ENCODE measurements around the gene SLC2A13.

Gene SLC2A13

GRCh38 chr12:39990122-39991101 is 115.5 kb downstream of the SLC2A13 start:
- H3K36me3 ChIP-seq (ENCODE audit: insufficient read depth, low read length), result no peaks in the 10 kb centered on the region
- WGBS, result 63% methylated on average over 3 of the region's 4 CpGs
- H3K27me3 ChIP-seq (ENCODE audit: insufficient read depth, low read length), result no peaks in the 10 kb centered on the region
- no peak overlapping the region for H3K9ac ChIP-seq (ENCODE audit: low read depth, low read length)
- H3K4me1 ChIP-seq (ENCODE audit: insufficient read depth, low read length), result peaks cover 10% of the 10 kb centered on the region; the same call in 1 of the 2 replicates
- no peak overlapping the region for H3K4me3 ChIP-seq (ENCODE audit: low read length)
- H3K9me3 ChIP-seq (ENCODE audit: insufficient read depth, low read depth, low read length), result no peaks in the 10 kb centered on the region
- H3K27ac ChIP-seq (ENCODE audit: low read depth, low read length), result no peak overlapping the region

GRCh38 chr12:39989501-39989900 is 116.4 kb downstream of the SLC2A13 start:
- Histone ChIP-seq H3K27me3 (ENCODE audit: insufficient read depth, low read length) (no peaks in the 10 kb centered on the region), H3K36me3 (ENCODE audit: insufficient read depth, low read length) (no peaks in the 10 kb centered on the region), H3K4me1 (ENCODE audit: insufficient read depth, low read length) (peaks cover 10% of the 10 kb centered on the region; the same call in 1 of the 2 replicates), H3K9ac (ENCODE audit: low read depth, low read length) (no peak overlapping the region), H3K27ac (ENCODE audit: low read depth, low read length) (no peak overlapping the region), H3K9me3 (ENCODE audit: insufficient read depth, low read depth, low read length) (no peaks in the 10 kb centered on the region), H3K4me3 (ENCODE audit: low read length) (no peak overlapping the region)
- 86% methylated on average over 1 of the region's 1 CpG for WGBS

- H3K9ac ChIP-seq (ENCODE audit: low read depth, low read length), result no peak overlapping the region
- peaks cover 10% of the 10 kb centered on the region; the same call in 1 of the 2 replicates for H3K4me1 ChIP-seq (ENCODE audit: insufficient read depth, low read length)
- no peak overlapping the region for H3K27ac ChIP-seq (ENCODE audit: low read depth, low read length)
- no peaks in the 10 kb centered on the region for H3K27me3 ChIP-seq (ENCODE audit: insufficient read depth, low read length)
- 94% methylated on average over 2 of the region's 2 CpGs for WGBS
- H3K4me3 ChIP-seq (ENCODE audit: low read length), result no peak overlapping the region
- no peaks in the 10 kb centered on the region for H3K9me3 ChIP-seq (ENCODE audit: insufficient read depth, low read depth, low read length)
- no peaks in the 10 kb centered on the region for H3K36me3 ChIP-seq (ENCODE audit: insufficient read depth, low read length)
Measured at GRCh38 chr12:39988574-39988973, 117.3 kb downstream of the SLC2A13 start.

GRCh38 chr12:39986674-39987073 is 119.2 kb downstream of the SLC2A13 start:
- no peaks in the 10 kb centered on the region for H3K27me3 ChIP-seq (ENCODE audit: insufficient read depth, low read length)
- H3K4me3 ChIP-seq (ENCODE audit: low read length), result no peak overlapping the region
- no peaks in the 10 kb centered on the region for H3K36me3 ChIP-seq (ENCODE audit: insufficient read depth, low read length)
- peaks cover 10% of the 10 kb centered on the region; the same call in 1 of the 2 replicates for H3K4me1 ChIP-seq (ENCODE audit: insufficient read depth, low read length)
- WGBS, result 97% methylated on average over 2 of the region's 2 CpGs
- H3K9me3 ChIP-seq (ENCODE audit: insufficient read depth, low read depth, low read length), result no peaks in the 10 kb centered on the region
- H3K9ac ChIP-seq (ENCODE audit: low read depth, low read length), result no peak overlapping the region
- H3K27ac ChIP-seq (ENCODE audit: low read depth, low read length), result no peak overlapping the region

- no peaks in the 10 kb centered on the region for H3K9me3 ChIP-seq (ENCODE audit: insufficient read depth, low read depth, low read length)
- no peaks in the 10 kb centered on the region for H3K27me3 ChIP-seq (ENCODE audit: insufficient read depth, low read length)
- no peak overlapping the region for H3K27ac ChIP-seq (ENCODE audit: low read depth, low read length)
- H3K4me1 ChIP-seq (ENCODE audit: insufficient read depth, low read length), result peaks cover 9% of the 10 kb centered on the region; the same call in 1 of the 2 replicates
- 97% methylated on average over 4 of the region's 5 CpGs for WGBS
- H3K9ac ChIP-seq (ENCODE audit: low read depth, low read length), result no peak overlapping the region
- no peak overlapping the region for H3K4me3 ChIP-seq (ENCODE audit: low read length)
- no peaks in the 10 kb centered on the region for H3K36me3 ChIP-seq (ENCODE audit: insufficient read depth, low read length)
Measured at GRCh38 chr12:39984670-39985069, 121.2 kb downstream of the SLC2A13 start.

- Histone ChIP-seq H3K4me1 (ENCODE audit: insufficient read depth, low read length) (no peaks in the 10 kb centered on the region), H3K9ac (ENCODE audit: low read depth, low read length) (no peak overlapping the region), H3K9me3 (ENCODE audit: insufficient read depth, low read depth, low read length) (0 out of 2 replicates have a peak, but pooled peaks cover under 1% of the 10 kb centered on the region), H3K27me3 (ENCODE audit: insufficient read depth, low read length) (no peaks in the 10 kb centered on the region), H3K27ac (ENCODE audit: low read depth, low read length) (no peak overlapping the region), H3K36me3 (ENCODE audit: insufficient read depth, low read length) (no peaks in the 10 kb centered on the region), H3K4me3 (ENCODE audit: low read length) (no peak overlapping the region)
- WGBS, result 96% methylated on average over 5 of the region's 5 CpGs
Measured at GRCh38 chr12:39975374-39975918, 130.4 kb downstream of the SLC2A13 start.

GRCh38 chr12:39972119-39972518 is 133.8 kb downstream of the SLC2A13 start:
- Histone ChIP-seq H3K9ac (ENCODE audit: low read depth, low read length) (no peak overlapping the region), H3K27ac (ENCODE audit: low read depth, low read length) (no peak overlapping the region), H3K27me3 (ENCODE audit: insufficient read depth, low read length) (no peaks in the 10 kb centered on the region), H3K4me3 (ENCODE audit: low read length) (no peak overlapping the region), H3K4me1 (ENCODE audit: insufficient read depth, low read length) (no peaks in the 10 kb centered on the region), H3K9me3 (ENCODE audit: insufficient read depth, low read depth, low read length) (0 out of 2 replicates have a peak, but pooled peaks cover 3% of the 10 kb centered on the region), H3K36me3 (ENCODE audit: insufficient read depth, low read length) (no peaks in the 10 kb centered on the region)
- 89% methylated on average over 1 of the region's 1 CpG for WGBS

GRCh38 chr12:39971348-39971747 is 134.5 kb downstream of the SLC2A13 start:
- H3K9me3 ChIP-seq (ENCODE audit: insufficient read depth, low read depth, low read length), result 0 out of 2 replicates have a peak, but pooled peaks cover 3% of the 10 kb centered on the region
- no peak overlapping the region for H3K27ac ChIP-seq (ENCODE audit: low read depth, low read length)
- H3K4me1 ChIP-seq (ENCODE audit: insufficient read depth, low read length), result no peaks in the 10 kb centered on the region
- no peak overlapping the region for H3K4me3 ChIP-seq (ENCODE audit: low read length)
- WGBS, result 100% methylated on average over 1 of the region's 1 CpG
- no peak overlapping the region for H3K9ac ChIP-seq (ENCODE audit: low read depth, low read length)
- no peaks in the 10 kb centered on the region for H3K36me3 ChIP-seq (ENCODE audit: insufficient read depth, low read length)
- no peaks in the 10 kb centered on the region for H3K27me3 ChIP-seq (ENCODE audit: insufficient read depth, low read length)

- Histone ChIP-seq H3K4me3 (ENCODE audit: low read length) (no peak overlapping the region), H3K27me3 (ENCODE audit: insufficient read depth, low read length) (no peaks in the 10 kb centered on the region), H3K9me3 (ENCODE audit: insufficient read depth, low read depth, low read length) (0 out of 2 replicates have a peak, but pooled peaks cover 3% of the 10 kb centered on the region), H3K27ac (ENCODE audit: low read depth, low read length) (no peak overlapping the region), H3K4me1 (ENCODE audit: insufficient read depth, low read length) (no peaks in the 10 kb centered on the region), H3K9ac (ENCODE audit: low read depth, low read length) (no peak overlapping the region), H3K36me3 (ENCODE audit: insufficient read depth, low read length) (no peaks in the 10 kb centered on the region)
- whole genome bisulfite sequencing, result 94% methylated on average over 2 of the region's 2 CpGs
Measured at GRCh38 chr12:39966721-39967120, 139.2 kb downstream of the SLC2A13 start.

- Histone ChIP-seq H3K27me3 (ENCODE audit: insufficient read depth, low read length) (no peaks in the 10 kb centered on the region), H3K9ac (ENCODE audit: low read depth, low read length) (no peak overlapping the region), H3K4me1 (ENCODE audit: insufficient read depth, low read length) (no peaks in the 10 kb centered on the region), H3K27ac (ENCODE audit: low read depth, low read length) (no peak overlapping the region), H3K36me3 (ENCODE audit: insufficient read depth, low read length) (no peaks in the 10 kb centered on the region), H3K9me3 (ENCODE audit: insufficient read depth, low read depth, low read length) (0 out of 2 replicates have a peak, but pooled peaks cover 3% of the 10 kb centered on the region), H3K4me3 (ENCODE audit: low read length) (no peak overlapping the region)
- WGBS, result 100% methylated on average over 1 of the region's 2 CpGs
Measured at GRCh38 chr12:39966256-39966655, 139.6 kb downstream of the SLC2A13 start.

GRCh38 chr12:39959467-39959866 is 146.4 kb downstream of the SLC2A13 start:
- Histone ChIP-seq H3K9ac (ENCODE audit: low read depth, low read length) (no peak overlapping the region), H3K36me3 (ENCODE audit: insufficient read depth, low read length) (no peaks in the 10 kb centered on the region), H3K4me3 (ENCODE audit: low read length) (no peak overlapping the region), H3K9me3 (ENCODE audit: insufficient read depth, low read depth, low read length) (no peaks in the 10 kb centered on the region), H3K27me3 (ENCODE audit: insufficient read depth, low read length) (no peaks in the 10 kb centered on the region; the same call in 1 of the 2 replicates), H3K4me1 (ENCODE audit: insufficient read depth, low read length) (peaks cover 13% of the 10 kb centered on the region; the same call in 1 of the 2 replicates), H3K27ac (ENCODE audit: low read depth, low read length) (no peak overlapping the region)
- WGBS, result no CpG with 5 or more reads among the region's 2 CpGs
